WTC11 (cell line): ENCODE measurements around the gene ZBTB32. TPM values are rescaled to one million over a fixed set of nuclear protein-coding genes. Genes with fewer than 3 reads are reported as not detected.
"Not testable (repeated sequence)": the region's sequence is repeated elsewhere in the genome, so short reads cannot be mapped to it uniquely, and the experiment has no call there.

Experiments
- ATAC-seq: fragments of 200-7000 bp; cut with Tn5 transposase; 2 replicates; pipeline ENCODE4 v1.10.0; 2021; ENCODE audit warnings: mild to moderate bottlenecking, moderate library complexity
- CTCF ChIA-PET: fragments of 300-600 bp; sonication (Branson Sonifier 250); formaldehyde crosslinking; loops from one replicate; lab custom pipeline; 2021; ENCODE audit warnings: antibody characterized with exemption; lab: Charles Lee
- POLR2A ChIA-PET: fragments of 350-600 bp; sonication (Branson Sonifier 250); formaldehyde crosslinking; loops from one replicate; lab custom pipeline; 2021; ENCODE audit warnings: antibody characterized with exemption; lab: Charles Lee
- DNase-seq: peaks from one replicate; pipeline ENCODE4 v3.0.0; 2021; ENCODE audit warnings: low spot score
- H3K27ac Mint-ChIP-seq: 2 replicates; pipeline ENCODE4 v1.8.0; 2021; ENCODE audit warnings: mixed read lengths
- H3K27me3 Mint-ChIP-seq: 2 replicates; pipeline ENCODE4 v1.8.0; 2021; ENCODE audit warnings: low read depth, mild to moderate bottlenecking, moderate library complexity, mixed read lengths
- H3K36me3 Mint-ChIP-seq: 2 replicates; pipeline ENCODE4 v1.8.0; 2021; ENCODE audit warnings: mixed read lengths
- H3K4me1 Mint-ChIP-seq: 2 replicates; pipeline ENCODE4 v1.8.0; 2022; ENCODE audit warnings: mixed read lengths
- H3K4me3 Mint-ChIP-seq: 2 replicates; pipeline ENCODE4 v1.8.0; 2021; ENCODE audit warnings: mild to moderate bottlenecking, moderate library complexity, mixed read lengths
- H3K9me3 Mint-ChIP-seq: 2 replicates; pipeline ENCODE4 v1.8.0; 2021; ENCODE audit warnings: mixed read lengths
- CREB1 ChIP-seq: sonication (generic); formaldehyde crosslinking; IDR thresholded peaks from 2 replicates; pipeline ENCODE4 v1.8.0; 2023; ENCODE audit warnings: mild to moderate bottlenecking, missing genetic modification reagents
- E2F1 ChIP-seq: sonication (generic); formaldehyde crosslinking; IDR thresholded peaks from 2 replicates; pipeline ENCODE4 v1.8.0; 2022; ENCODE audit warnings: mild to moderate bottlenecking, missing genetic modification reagents
- PREB ChIP-seq: sonication (generic); formaldehyde crosslinking; IDR thresholded peaks from 2 replicates; pipeline ENCODE4 v1.8.1; 2022; ENCODE audit warnings: mild to moderate bottlenecking, missing genetic modification reagents, moderate library complexity, borderline replicate concordance
- RORB ChIP-seq: fragments of 250-450 bp; sonication (Bioruptor Pico); IDR thresholded peaks from 2 replicates; pipeline ENCODE4 v1.9.0; 2021; ENCODE audit warnings: mild to moderate bottlenecking
- TCF7 ChIP-seq: sonication (generic); formaldehyde crosslinking; IDR thresholded peaks from 2 replicates; pipeline ENCODE4 v1.8.0; 2022; ENCODE audit warnings: mild to moderate bottlenecking, low read depth, missing genetic modification reagents, moderate library complexity
- ZBTB21 ChIP-seq: sonication (generic); formaldehyde crosslinking; IDR thresholded peaks from 2 replicates; pipeline ENCODE4 v1.8.1; 2023; ENCODE audit warnings: mild to moderate bottlenecking, missing genetic modification reagents, borderline replicate concordance
- ZNF232 ChIP-seq: sonication (generic); formaldehyde crosslinking; IDR thresholded peaks from 2 replicates; pipeline ENCODE4 v1.8.0; 2022; ENCODE audit warnings: mild to moderate bottlenecking, missing genetic modification reagents
- ZNF281 ChIP-seq: sonication (generic); formaldehyde crosslinking; IDR thresholded peaks from 2 replicates; pipeline ENCODE4 v1.8.0; 2023; ENCODE audit warnings: mild to moderate bottlenecking, missing genetic modification reagents
- ZNF423 ChIP-seq: fragments of 250-450 bp; sonication (Bioruptor Pico); IDR thresholded peaks from 2 replicates; pipeline ENCODE4 v2.1.2; 2022; ENCODE audit warnings: mild to moderate bottlenecking, moderate library complexity
- ZNF532 ChIP-seq: fragments of 250-450 bp; sonication (Bioruptor Pico); IDR thresholded peaks from 2 replicates; pipeline ENCODE4 v1.9.0; 2021; ENCODE audit warnings: mild to moderate bottlenecking, borderline replicate concordance
- ZSCAN18 ChIP-seq: fragments of 250-450 bp; sonication (Bioruptor Pico); IDR thresholded peaks from 2 replicates; pipeline ENCODE4 v2.1.2; 2022; ENCODE audit warnings: mild to moderate bottlenecking, moderate library complexity
- total RNA-seq: library from RNA; stranded (reverse); gene quantifications from 3 replicates; pipeline ENCODE4 v1.2.3, GENCODE V29; 2021

The ZBTB32 gene
- total RNA-seq, 1 experiment from 2014 or later, result 0.11 TPM

- TF ChIP-seq ZNF423 (CRISPR knock-in tag), result no peak
These were observed 19.3 kb downstream of the ZBTB32 start (continued) for GRCh38 chr19:35723671-35724070.

- not testable (repeated sequence) for ATAC-seq, H3K4me3 Mint-ChIP-seq, H3K9me3 Mint-ChIP-seq, H3K27ac Mint-ChIP-seq, DNase-seq, H3K4me1 Mint-ChIP-seq, H3K27me3 Mint-ChIP-seq
- peaks cover 60% of the 10 kb centered on the region for H3K36me3 Mint-ChIP-seq
- ChIA-PET POLR2A (interaction anchor here (1.3 kb wide), 1 partner anchor 16 kb away, joined by 3 read pairs; no protein-coding TSS in a partner anchor), CTCF (interaction anchor here (0.7 to 1.0 kb wide), 2 partner anchors 13 to 21 kb away, joined by 3 read pairs; partner anchors contain the start of genes PSENEN and U2AF1L4)
These were observed 19.8 kb downstream of the ZBTB32 start for GRCh38 chr19:35724132-35724531.

GRCh38 chr19:35724560-35724959 is 20.2 kb downstream of the ZBTB32 start:
- ChIA-PET POLR2A (interaction anchor here (1.3 kb wide), 1 partner anchor 16 kb away, joined by 3 read pairs; no protein-coding TSS in a partner anchor), CTCF (interaction anchor here (0.7 kb wide), 1 partner anchor 21 kb away, joined by 3 read pairs; the partner anchor contains the start of genes PSENEN and U2AF1L4)
- no peak overlapping the region for H3K27ac Mint-ChIP-seq
- H3K4me3 Mint-ChIP-seq, result no peak overlapping the region
- H3K4me1 Mint-ChIP-seq, result peaks cover under 1% of the 10 kb centered on the region; the same call in 1 of the 2 replicates
- no peak for TF ChIP-seq PREB
- no peak for TF ChIP-seq RORB (CRISPR knock-in tag)
- TF ChIP-seq TCF7 (CRISPR knock-in tag), result no peak
- TF ChIP-seq E2F1 (CRISPR knock-in tag), result no peak
- TF ChIP-seq ZNF281 (CRISPR knock-in tag), result no peak
- TF ChIP-seq ZNF232 (CRISPR knock-in tag), result no peak
- no peak for TF ChIP-seq CREB1 (CRISPR knock-in tag)
- no peak for TF ChIP-seq ZBTB21 (CRISPR knock-in tag)
- TF ChIP-seq ZSCAN18 (CRISPR knock-in tag), result no peak
- TF ChIP-seq ZNF532 (CRISPR knock-in tag), result no peak
- no peaks in the 10 kb centered on the region for H3K9me3 Mint-ChIP-seq
- no peaks in the 10 kb centered on the region for H3K27me3 Mint-ChIP-seq
- ATAC-seq, result no peak
- peaks cover 64% of the 10 kb centered on the region for H3K36me3 Mint-ChIP-seq
- DNase-seq, result no peak
